Activated CD8-positive, alpha-beta memory T cell treated with anti-CD3 and anti-CD28 coated beads, Interleukin-2, amount 10 ng/mL, durations not matched to agents 7 days and 5 days (primary cell): ENCODE data around the gene SYDE1. TPM values are rescaled to one million over a fixed set of nuclear protein-coding genes. Genes with fewer than 3 reads are reported as not detected.
"Not testable (repeated sequence)": the region's sequence is repeated elsewhere in the genome, so short reads cannot be mapped to it uniquely, and the experiment has no call there.

Source experiments
- ATAC-seq: fragments of 150-1000 bp; cut with Tn5 transposase; one replicate; pipeline ENCODE4 v1.10.0; 2021; ENCODE audit warnings: moderate library complexity
- CTCF ChIA-PET: fragments of 350-600 bp; sonication (Branson Sonifier 250); formaldehyde crosslinking; loops from one replicate; lab custom pipeline; 2021; ENCODE audit warnings: antibody characterized with exemption; lab: Charles Lee
- DNase-seq: peaks from one replicate; pipeline ENCODE4 v3.0.0-alpha.2; 2020
- H3K27ac Mint-ChIP-seq: one replicate; pipeline ENCODE4 v1.8.0; 2021; ENCODE audit warnings: mild to moderate bottlenecking, mixed read lengths
- H3K27me3 Mint-ChIP-seq: one replicate; pipeline ENCODE4 v1.8.0; 2021; ENCODE audit warnings: mixed read lengths
- H3K36me3 Mint-ChIP-seq: one replicate; pipeline ENCODE4 v1.8.0; 2021; ENCODE audit warnings: mild to moderate bottlenecking, mixed read lengths
- H3K4me1 Mint-ChIP-seq: one replicate; pipeline ENCODE4 v1.8.0; 2021; ENCODE audit warnings: mixed read lengths
- H3K4me3 Mint-ChIP-seq: one replicate; pipeline ENCODE4 v1.8.0; 2021; ENCODE audit warnings: mild to moderate bottlenecking, moderate library complexity, mixed read lengths
- H3K9me3 Mint-ChIP-seq: one replicate; pipeline ENCODE4 v1.8.0; 2022; ENCODE audit warnings: low read depth, mixed read lengths
- total RNA-seq, 2 experiments: library from RNA; stranded (reverse); gene quantifications; one replicate each; pipeline ENCODE4 v1.2.3, GENCODE V29; 2021

The SYDE1 gene
- total RNA-seq, 2 experiments from 2014 or later: 0.07 to 0.09 TPM

DNA sequence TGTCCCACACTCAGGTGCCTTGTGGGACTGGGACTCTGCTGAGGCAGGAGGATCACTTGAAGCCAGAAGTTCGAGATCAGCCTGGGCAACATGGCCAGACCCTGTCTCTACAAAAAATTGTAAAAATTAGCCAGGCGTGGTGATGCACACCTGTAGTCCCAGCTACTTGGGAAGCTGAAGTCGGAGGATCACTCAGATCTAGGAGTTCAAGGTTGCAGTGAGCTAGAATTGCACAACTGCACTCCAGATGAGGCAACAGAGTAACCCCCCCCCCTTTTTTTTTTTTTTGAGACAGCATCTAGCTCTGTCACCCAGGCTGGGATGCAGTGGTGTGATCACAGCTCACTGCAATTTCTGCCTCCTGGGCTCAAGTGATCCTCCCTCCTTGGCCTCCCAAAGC lies 11.0 kb upstream of the SYDE1 start:
- DNase-seq (no peak), ATAC-seq (no peak)
- H3K36me3 Mint-ChIP-seq: no peaks in the 10 kb centered on the region
- no peak overlapping the region for H3K4me3 Mint-ChIP-seq
- no peak overlapping the region for H3K27ac Mint-ChIP-seq
- peaks cover 3% of the 10 kb centered on the region for H3K4me1 Mint-ChIP-seq
- CTCF ChIA-PET: interaction anchor here (1.2 kb wide), 1 partner anchor 323 kb away, joined by 4 read pairs; no protein-coding TSS in a partner anchor
- H3K27me3 Mint-ChIP-seq: no peaks in the 10 kb centered on the region
- no peaks in the 10 kb centered on the region for H3K9me3 Mint-ChIP-seq

GRCh38 chr19:15097980-15098379 lies 9.2 kb upstream of the SYDE1 start:
- H3K9me3 Mint-ChIP-seq, H3K27ac Mint-ChIP-seq, CTCF ChIA-PET, H3K27me3 Mint-ChIP-seq, DNase-seq, ATAC-seq, H3K4me1 Mint-ChIP-seq, H3K36me3 Mint-ChIP-seq, H3K4me3 Mint-ChIP-seq: not testable (repeated sequence)

GRCh38 chr19:15098460-15098859 lies 8.7 kb upstream of the SYDE1 start:
- no peak for ATAC-seq
- no peak for DNase-seq
- H3K27me3 Mint-ChIP-seq: no peaks in the 10 kb centered on the region
- H3K4me1 Mint-ChIP-seq: no peaks in the 10 kb centered on the region
- peaks cover 4% of the 10 kb centered on the region for H3K9me3 Mint-ChIP-seq
- H3K27ac Mint-ChIP-seq: no peak overlapping the region
- no peak overlapping the region for H3K4me3 Mint-ChIP-seq
- CTCF ChIA-PET: no interaction called here
- H3K36me3 Mint-ChIP-seq: peaks cover under 1% of the 10 kb centered on the region

- H3K36me3 Mint-ChIP-seq: peaks cover 3% of the 10 kb centered on the region
- H3K9me3 Mint-ChIP-seq: peaks cover 7% of the 10 kb centered on the region
- H3K27ac Mint-ChIP-seq: no peak overlapping the region
- no peak overlapping the region for H3K4me3 Mint-ChIP-seq
- no peaks in the 10 kb centered on the region for H3K27me3 Mint-ChIP-seq
- no peak for DNase-seq
- no peak for ATAC-seq
- CTCF ChIA-PET: interaction anchor here (0.9 to 3.7 kb wide), 2 partner anchors 52 to 272 kb away, joined by 3 to 20 read pairs; no protein-coding TSS in a partner anchor
- H3K4me1 Mint-ChIP-seq: no peaks in the 10 kb centered on the region
Measured at GRCh38 chr19:15099017-15099582, 8.1 kb upstream of the SYDE1 start.

DNA sequence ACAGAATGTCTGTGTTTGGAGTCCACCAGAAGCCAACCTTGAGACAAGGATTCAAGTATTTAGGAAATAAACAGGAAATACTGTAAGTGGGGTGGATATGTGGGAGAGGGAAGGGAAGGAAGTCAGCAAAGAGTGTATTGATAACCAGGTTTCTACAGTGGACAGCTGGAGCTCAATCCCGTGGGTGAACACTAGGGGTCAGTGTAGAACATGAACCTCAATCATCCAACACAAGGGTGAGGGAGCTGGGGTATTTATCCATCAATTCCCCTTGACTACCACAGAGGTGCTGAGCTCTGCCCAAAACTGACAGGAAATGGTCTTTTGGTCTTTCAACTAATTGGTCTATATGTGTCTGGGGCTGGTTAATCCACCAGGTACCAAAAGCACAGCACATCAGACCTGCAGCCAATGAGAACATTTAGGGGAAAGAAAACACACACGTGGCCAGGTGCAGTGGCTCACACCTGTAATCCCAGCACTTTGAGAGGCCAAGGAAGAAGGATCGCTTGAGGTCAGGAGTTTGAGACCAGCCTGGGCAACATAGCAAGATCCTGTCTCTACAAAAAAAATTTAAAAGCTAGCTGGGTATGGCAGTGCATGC lies 5.6 kb upstream of the SYDE1 start:
- Mint-ChIP-seq H3K9me3 (peaks cover 15% of the 10 kb centered on the region), H3K4me1 (peaks cover under 1% of the 10 kb centered on the region), H3K4me3 (no peak overlapping the region), H3K36me3 (peaks cover 6% of the 10 kb centered on the region), H3K27ac (no peak overlapping the region), H3K27me3 (peaks cover 13% of the 10 kb centered on the region)
- peak; percentile 64 for ATAC-seq
- CTCF ChIA-PET: interaction anchor here (0.6 to 3.7 kb wide), 18 partner anchors 9 to 995 kb away, joined by 3 to 31 read pairs (median 7); partner anchors contain the start of gene OR1I1
- DNase-seq: peak; percentile 72

GRCh38 chr19:15104003-15104402 lies 3.2 kb upstream of the SYDE1 start:
- ATAC-seq: no peak
- Mint-ChIP-seq H3K27ac (no peak overlapping the region), H3K36me3 (peaks cover 6% of the 10 kb centered on the region), H3K4me1 (peaks cover 7% of the 10 kb centered on the region), H3K9me3 (peaks cover 15% of the 10 kb centered on the region), H3K4me3 (no peak overlapping the region), H3K27me3 (peaks cover 29% of the 10 kb centered on the region)
- CTCF ChIA-PET: no interaction called here
- no peak for DNase-seq

DNA sequence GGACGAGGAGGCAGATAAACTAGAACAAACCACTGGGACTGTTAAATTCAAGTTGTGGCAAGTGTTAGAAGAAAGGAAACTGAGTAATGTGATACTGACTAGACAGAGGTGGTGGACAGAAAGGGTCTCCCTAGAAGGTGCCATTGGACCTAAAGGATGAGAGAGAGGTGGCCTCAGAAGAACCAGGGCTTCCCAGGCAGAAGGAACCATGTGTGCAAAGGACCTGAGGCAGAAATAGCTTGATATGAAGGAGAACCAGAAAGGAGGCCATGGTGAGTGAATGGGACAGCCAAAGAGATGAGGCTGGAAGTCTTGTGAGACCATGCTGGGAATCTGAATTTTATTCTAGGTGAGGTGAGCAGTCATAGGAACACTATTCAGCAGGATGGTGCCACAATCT lies 2.8 kb upstream of the SYDE1 start:
- CTCF ChIA-PET: no interaction called here
- Mint-ChIP-seq H3K9me3 (peaks cover 15% of the 10 kb centered on the region), H3K27ac (no peak overlapping the region), H3K36me3 (peaks cover 6% of the 10 kb centered on the region), H3K4me1 (peaks cover 7% of the 10 kb centered on the region), H3K27me3 (peaks cover 29% of the 10 kb centered on the region), H3K4me3 (no peak overlapping the region)
- ATAC-seq (no peak), DNase-seq (no peak)

DNA sequence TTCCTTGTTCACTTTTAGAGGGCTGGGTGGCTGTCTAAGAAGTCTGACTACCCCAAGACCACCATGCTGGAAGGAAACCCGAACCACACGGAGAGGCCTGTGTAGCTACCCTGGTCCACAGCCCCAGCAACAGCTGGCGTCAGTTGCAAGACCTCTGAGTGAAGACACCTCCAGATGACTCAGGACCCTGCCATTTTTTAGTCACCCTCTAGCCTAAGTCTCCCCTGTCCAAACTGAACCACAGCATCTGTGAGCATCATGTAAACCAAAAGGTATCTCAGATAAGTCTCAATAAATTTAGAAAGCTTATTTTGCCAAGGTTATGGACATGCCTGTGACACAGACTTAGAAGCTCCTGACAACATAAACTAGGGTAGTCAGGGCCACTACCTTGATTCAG lies 2.2 kb upstream of the SYDE1 start:
- CTCF ChIA-PET: interaction anchor here (1.2 kb wide), 1 partner anchor 12 kb away, joined by 6 read pairs; no protein-coding TSS in a partner anchor
- H3K4me3 Mint-ChIP-seq: no peak overlapping the region
- DNase-seq (no peak), ATAC-seq (no peak)
- peaks cover 29% of the 10 kb centered on the region for H3K27me3 Mint-ChIP-seq
- H3K4me1 Mint-ChIP-seq: peaks cover 7% of the 10 kb centered on the region
- peaks cover 6% of the 10 kb centered on the region for H3K36me3 Mint-ChIP-seq
- no peak overlapping the region for H3K27ac Mint-ChIP-seq
- H3K9me3 Mint-ChIP-seq: peaks cover 15% of the 10 kb centered on the region

GRCh38 chr19:15108145-15108844 lies 1.1 kb downstream of the SYDE1 start:
- ATAC-seq: no peak
- Mint-ChIP-seq H3K4me1 (peaks cover 7% of the 10 kb centered on the region), H3K9me3 (peaks cover 13% of the 10 kb centered on the region), H3K4me3 (no peak overlapping the region), H3K27ac (no peak overlapping the region), H3K36me3 (peaks cover 6% of the 10 kb centered on the region), H3K27me3 (peaks cover 29% of the 10 kb centered on the region)
- DNase-seq: no peak
- CTCF ChIA-PET: no interaction called here

GRCh38 chr19:15108845-15109767 lies 1.9 kb downstream of the SYDE1 start:
- no peak for ATAC-seq
- CTCF ChIA-PET: interaction anchor here (0.6 kb wide), 1 partner anchor 67 kb away, joined by 3 read pairs; no protein-coding TSS in a partner anchor
- H3K9me3 Mint-ChIP-seq: peaks cover 8% of the 10 kb centered on the region
- H3K4me3 Mint-ChIP-seq: no peak overlapping the region
- H3K36me3 Mint-ChIP-seq: peaks cover 4% of the 10 kb centered on the region
- H3K27me3 Mint-ChIP-seq: peaks cover 29% of the 10 kb centered on the region
- DNase-seq: no peak
- H3K27ac Mint-ChIP-seq: no peak overlapping the region
- H3K4me1 Mint-ChIP-seq: peaks cover 7% of the 10 kb centered on the region

GRCh38 chr19:15109768-15110417 lies 2.7 kb downstream of the SYDE1 start:
- H3K9me3 Mint-ChIP-seq: peaks cover 3% of the 10 kb centered on the region
- no peak overlapping the region for H3K4me3 Mint-ChIP-seq
- H3K27me3 Mint-ChIP-seq: peaks cover 29% of the 10 kb centered on the region
- H3K27ac Mint-ChIP-seq: no peak overlapping the region
- CTCF ChIA-PET: interaction anchor here (0.6 kb wide), 1 partner anchor 66 kb away, joined by 3 read pairs; no protein-coding TSS in a partner anchor
- peaks cover 7% of the 10 kb centered on the region for H3K4me1 Mint-ChIP-seq
- DNase-seq (no peak), ATAC-seq (no peak)
- no peaks in the 10 kb centered on the region for H3K36me3 Mint-ChIP-seq

DNA sequence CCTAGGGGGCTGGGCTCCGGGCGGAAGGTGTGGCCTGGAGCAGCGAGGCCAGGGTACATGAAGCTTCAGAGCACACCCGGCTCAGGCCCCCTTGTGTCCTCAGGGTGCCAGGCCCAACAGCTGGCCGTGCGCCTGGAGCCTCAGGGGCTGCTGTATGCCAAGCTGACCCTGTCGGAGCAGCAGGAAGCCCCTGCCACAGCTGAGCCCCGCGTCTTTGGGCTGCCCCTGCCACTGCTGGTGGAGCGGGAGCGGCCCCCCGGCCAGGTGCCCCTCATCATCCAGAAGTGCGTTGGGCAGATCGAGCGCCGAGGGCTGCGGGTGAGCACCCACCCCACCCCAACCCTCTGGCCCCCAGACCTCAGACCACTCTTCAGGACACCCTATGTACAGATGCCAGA lies 3.2 kb downstream of the SYDE1 start:
- H3K27ac Mint-ChIP-seq: no peak overlapping the region
- CTCF ChIA-PET: interaction anchor here (0.7 kb wide), 1 partner anchor 9 kb away, joined by 3 read pairs; no protein-coding TSS in a partner anchor
- no peaks in the 10 kb centered on the region for H3K9me3 Mint-ChIP-seq
- H3K36me3 Mint-ChIP-seq: no peaks in the 10 kb centered on the region
- no peak overlapping the region for H3K4me3 Mint-ChIP-seq
- peaks cover 7% of the 10 kb centered on the region for H3K4me1 Mint-ChIP-seq
- H3K27me3 Mint-ChIP-seq: peaks cover 25% of the 10 kb centered on the region
- ATAC-seq (no peak), DNase-seq (no peak)
